Measurements from ENCODE around the gene SPOCK1. TPM values are rescaled to one million over a fixed set of nuclear protein-coding genes. Genes with fewer than 3 reads are reported as not detected.

SPOCK1 gene
- total and polyA plus RNA-seq, 2 of the 4 experiments (the other 2 are of a cell fraction): 5.0 to 20.3 TPM

- in situ Hi-C loops (cut with MboI; ENCODE audit: low sequenced_read_pairs): no loop called here
These were observed 7.2 kb upstream of the SPOCK1 start for GRCh38 chr5:137506296-137506695.

More at GRCh38 chr5:137506296-137506695, 7.2 kb upstream of the SPOCK1 start:
- TF ChIP-seq RAD21 (IDR thresholded peaks at IDR 0.05; ENCODE audit: low read length) (no peak), MAFK (IDR thresholded peaks at IDR 0.05; ENCODE audit: low read depth, low read length) (no peak), MAZ (IDR thresholded peaks at IDR 0.05; ENCODE audit: borderline replicate concordance, low read depth, low read length) (no peak), ELK1 (IDR thresholded peaks at IDR 0.05; ENCODE audit: borderline replicate concordance, low read depth, low read length) (no peak), MXI1 (IDR thresholded peaks at IDR 0.05; ENCODE audit: borderline replicate concordance, low read depth, low read length) (no peak), CEBPB (IDR thresholded peaks at IDR 0.05; ENCODE audit: low read depth, low read length) (no peak), USF2 (IDR thresholded peaks at IDR 0.05; ENCODE audit: low read depth, low read length) (no peak), SMC3 (IDR thresholded peaks at IDR 0.05; ENCODE audit: low read depth, low read length) (no peak), CTCF (conservative IDR thresholded peaks at IDR 0.05; ENCODE audit: low read depth, low read length) (no peak), RCOR1 (IDR thresholded peaks at IDR 0.05; ENCODE audit: insufficient replicate concordance, low read length) (no peak), POLR2A (IDR thresholded peaks at IDR 0.05; ENCODE audit: low read depth, low read length) (no peak), BHLHE40 (IDR thresholded peaks at IDR 0.05; ENCODE audit: low read depth, low read length) (no peak), FOS (IDR thresholded peaks at IDR 0.05; ENCODE audit: low read depth, low read length) (no peak), NFE2L2 (IDR thresholded peaks at IDR 0.05; ENCODE audit: low read depth, low read length) (no peak), RFX5 (IDR thresholded peaks at IDR 0.05; ENCODE audit: low read depth, low read length) (no peak), CHD1 (IDR thresholded peaks at IDR 0.05; ENCODE audit: low read depth, low read length) (no peak)
- ATAC-seq (ENCODE audit: low read depth) (no peak), DNase-seq (no peak)
- no peaks in the 10 kb centered on the region for H3K9me1 ChIP-seq (ENCODE audit: insufficient read depth, low read length)
- no TSS peak for BruUV-seq (replicated peaks)
- no peak overlapping the region for H4K8ac ChIP-seq (ENCODE audit: low read depth in 2 of 2, low read length in 2 of 2)
- no peak overlapping the region for H3K4me3 ChIP-seq (ENCODE audit: insufficient read depth, low read depth, low read length)
- no peak overlapping the region for H3K4me2 ChIP-seq (ENCODE audit: low read depth, low read length)
- no peak overlapping the region for H2BK20ac ChIP-seq (ENCODE audit: low read depth, low read length)
- H3K27ac ChIP-seq (ENCODE audit: insufficient read depth, low read length): no peak overlapping the region
- H2AK9ac ChIP-seq (replicated peaks; ENCODE audit: low read depth, low read length, poor library complexity): no peak overlapping the region
- no peak overlapping the region for H2AFZ ChIP-seq (replicated peaks; ENCODE audit: low read length, poor library complexity)
- no peak overlapping the region for H2BK5ac ChIP-seq (ENCODE audit: low read depth, low read length, poor library complexity, severe bottlenecking)
- no peaks in the 10 kb centered on the region for H3K9me3 ChIP-seq (ENCODE audit: control insufficient read depth, insufficient read depth, low read length)
- H3K4ac ChIP-seq (ENCODE audit: low read depth, low read length): no peak overlapping the region
- H2BK15ac ChIP-seq (ENCODE audit: low read depth, low read length): no peak overlapping the region
- H3K18ac ChIP-seq (ENCODE audit: low read depth, low read length): no peak overlapping the region
- H3K56ac ChIP-seq (ENCODE audit: extremely low read depth, insufficient read depth, low read length): no peak overlapping the region
- H3K14ac ChIP-seq (replicated peaks; ENCODE audit: low read depth, low read length): no peak overlapping the region
- WGBS, 2 experiments (ENCODE audit: extremely low coverage in 2 of 2, insufficient read length in 1 of 2): 40% methylated on average over 1 of the region's 4 CpGs; no CpG with 5 or more reads in 1 of the 2 experiments
- dilution Hi-C loops (cut with HindIII; ENCODE audit: low sequenced_read_pairs, unreplicated experiment): no loop called here
- H4K20me1 ChIP-seq (ENCODE audit: insufficient read depth, low read length): no peaks in the 10 kb centered on the region
- no peak overlapping the region for H2BK120ac ChIP-seq (ENCODE audit: low read depth, low read length)
- ChIA-PET POLR2A (ENCODE audit: unreplicated experiment) (no interaction called here), CTCF (no interaction called here)
- no peak overlapping the region for H3K9ac ChIP-seq (ENCODE audit: low read depth, low read length)
- no peak overlapping the region for H4K91ac ChIP-seq (ENCODE audit: insufficient read depth, low read depth, low read length)
- H3K79me1 ChIP-seq (ENCODE audit: low read depth in 1 of 2, low read length in 2 of 2): no peaks in the 10 kb centered on the region
- H3K27me3 ChIP-seq (ENCODE audit: control insufficient read depth, insufficient read depth, low read length): no peaks in the 10 kb centered on the region; the same call in 1 of the 2 replicates
- no peak overlapping the region for H2AK5ac ChIP-seq (ENCODE audit: low read depth, low read length)
- H3K4me1 ChIP-seq (ENCODE audit: control insufficient read depth, insufficient read depth, low read length): no peaks in the 10 kb centered on the region
- intact Hi-C loops (cut with micrococcal nuclease): no loop called here
- no peak overlapping the region for H4K5ac ChIP-seq (ENCODE audit: low read depth, low read length)
- H3K23ac ChIP-seq (ENCODE audit: low read depth, low read length): no peak overlapping the region
- no peaks in the 10 kb centered on the region for H3K36me3 ChIP-seq (ENCODE audit: control insufficient read depth, insufficient read depth, low read length)

Data from IMR-90 (cell line).